ENCODE measurements around the gene S1PR4. TPM values are rescaled to one million over a fixed set of nuclear protein-coding genes. Genes with fewer than 3 reads are reported as not detected.
"Not testable (repeated sequence)": the region's sequence is repeated elsewhere in the genome, so short reads cannot be mapped to it uniquely, and the experiment has no call there.

S1PR4 gene
- total RNA-seq, 1 donor from 2014 or later, result 236 TPM

GRCh38 chr19:3192228-3192635, 13.7 kb downstream of the S1PR4 start:
- intact Hi-C loops (cut with micrococcal nuclease), result no loop called here

- intact Hi-C loops (cut with micrococcal nuclease), result no loop called here
These were observed 14.1 kb downstream of the S1PR4 start for GRCh38 chr19:3192684-3193083.

- intact Hi-C loops (cut with micrococcal nuclease), result no loop called here
These were observed 14.9 kb downstream of the S1PR4 start for GRCh38 chr19:3193256-3194105.

- intact Hi-C loops (cut with micrococcal nuclease), result no loop called here
These were observed 15.8 kb downstream of the S1PR4 start for GRCh38 chr19:3194106-3195087.

GRCh38 chr19:3196064-3196932, 17.7 kb downstream of the S1PR4 start:
- intact Hi-C loops (cut with micrococcal nuclease), result no loop called here

- intact Hi-C loops (cut with micrococcal nuclease), result no loop called here
These were observed 18.3 kb downstream of the S1PR4 start for GRCh38 chr19:3196933-3197205.

- intact Hi-C loops (cut with micrococcal nuclease), result no loop called here
These were observed 20.5 kb downstream of the S1PR4 start for GRCh38 chr19:3198901-3199700.

GRCh38 chr19:3201072-3201700, 22.6 kb downstream of the S1PR4 start:
- intact Hi-C loops (cut with micrococcal nuclease), result no loop called here

- intact Hi-C loops (cut with micrococcal nuclease), result no loop called here
These were observed 23.3 kb downstream of the S1PR4 start for GRCh38 chr19:3201911-3202310.

- intact Hi-C loops (cut with micrococcal nuclease), result no loop called here
These were observed 23.8 kb downstream of the S1PR4 start for GRCh38 chr19:3202346-3202745.

GRCh38 chr19:3202895-3203294, 24.3 kb downstream of the S1PR4 start:
- intact Hi-C loops (cut with micrococcal nuclease), result not testable (repeated sequence)

GRCh38 chr19:3203805-3204645, 25.5 kb downstream of the S1PR4 start:
- intact Hi-C loops (cut with micrococcal nuclease), result no loop called here

GRCh38 chr19:3204646-3205275, 26.2 kb downstream of the S1PR4 start:
- intact Hi-C loops (cut with micrococcal nuclease), result no loop called here

- intact Hi-C loops (cut with micrococcal nuclease), result no loop called here
These were observed 27.8 kb downstream of the S1PR4 start for GRCh38 chr19:3206216-3206953.

- intact Hi-C loops (cut with micrococcal nuclease), result no loop called here
These were observed 29.1 kb downstream of the S1PR4 start for GRCh38 chr19:3207461-3208242.

GRCh38 chr19:3208317-3209207, 30.0 kb downstream of the S1PR4 start:
- intact Hi-C loops (cut with micrococcal nuclease), result no loop called here

Data from T-helper 2 cell treated with Interferon-gamma antibody and Interleukin-4, amounts not matched to agents 100 ng/mL and 5 ng/mL, for 36 hours (primary cell).